SU-DHL-6 (cell line): Measurements from ENCODE around the gene FAAP24.
"Not testable (repeated sequence)": the region's sequence is repeated elsewhere in the genome, so short reads cannot be mapped to it uniquely, and the experiment has no call there.

ENCODE experiments used
- CTCF ChIP-seq: fragments of 200-600 bp; sonication (generic); IDR thresholded peaks from one replicate; pipeline ENCODE4 v1.5.1; 2017; ENCODE audit warnings: antibody characterized with exemption, mild to moderate bottlenecking, low read length, moderate library complexity; ENCODE audit not compliant: insufficient read depth, poor library complexity, severe bottlenecking
- EZH2phosphoT487 ChIP-seq: fragments of 200-600 bp; sonication (generic), shearing (Covaris generic); conservative IDR thresholded peaks from 2 replicates; pipeline ENCODE4 v1.6.1; 2018; ENCODE audit warnings: mild to moderate bottlenecking, antibody characterized with exemption, low read length, moderate library complexity, mixed read lengths

- not testable (repeated sequence) for TF ChIP-seq CTCF, EZH2phosphoT487
Observed at GRCh38 chr19:33026602-33027001, 54.6 kb downstream of the FAAP24 start.
